Mesendoderm (in vitro differentiated cells): ENCODE data around the gene HDAC4.
A peak's percentile ranks its signal among the peaks of the same experiment; 100 is the strongest.

Experiments
- DNase-seq: peaks from one replicate; pipeline ENCODE4 v3.0.0; 2013
- H2AK5ac ChIP-seq: 2 replicates; pipeline ENCODE4 v1.6.1; 2013; ENCODE audit warnings: low read length, inconsistent platforms
- H2BK120ac ChIP-seq: 2 replicates; pipeline ENCODE4 v1.6.1; 2013; ENCODE audit warnings: low read depth, mild to moderate bottlenecking, low read length, moderate library complexity, mixed read lengths
- H2BK15ac ChIP-seq: replicated peaks from 2 replicates; pipeline ENCODE4 v1.6.1; 2013; ENCODE audit warnings: low read depth, mild to moderate bottlenecking, moderate library complexity
- H2BK5ac ChIP-seq: 2 replicates; pipeline ENCODE4 v1.6.1; 2013; ENCODE audit warnings: low read length, inconsistent platforms
- H3K18ac ChIP-seq: 2 replicates; pipeline ENCODE4 v1.6.1; 2013; ENCODE audit warnings: mild to moderate bottlenecking, low read length, mixed read lengths
- H3K23ac ChIP-seq: one replicate; pipeline ENCODE4 v1.6.1; 2013; ENCODE audit warnings: low read length
- H3K27ac ChIP-seq: 2 replicates; pipeline ENCODE4 v1.5.1; 2013; ENCODE audit warnings: low read depth, mild to moderate bottlenecking, inconsistent platforms, low read length, moderate library complexity
- H3K27me3 ChIP-seq: 2 replicates; pipeline ENCODE4 v1.6.1; 2013; ENCODE audit warnings: low read length, control low read depth, mild to moderate bottlenecking, inconsistent platforms; ENCODE audit not compliant: insufficient read depth, poor library complexity
- H3K36me3 ChIP-seq: 2 replicates; pipeline ENCODE4 v1.6.1; 2013; ENCODE audit warnings: low read length, inconsistent platforms; ENCODE audit not compliant: control insufficient read depth, insufficient read depth
- H3K4ac ChIP-seq: one replicate; pipeline ENCODE4 v1.6.1; 2013; ENCODE audit warnings: low read depth, mild to moderate bottlenecking, low read length, moderate library complexity
- H3K4me1 ChIP-seq: 2 replicates; pipeline ENCODE4 v1.6.1; 2013; ENCODE audit warnings: low read depth, low read length, inconsistent platforms; ENCODE audit not compliant: control insufficient read depth
- H3K4me2 ChIP-seq: 2 replicates; pipeline ENCODE4 v1.6.1; 2013; ENCODE audit warnings: low read length
- H3K4me3 ChIP-seq: 2 replicates; pipeline ENCODE4 v1.5.1; 2013; ENCODE audit warnings: mild to moderate bottlenecking, low read length
- H3K56ac ChIP-seq: one replicate; pipeline ENCODE4 v1.6.1; 2013; ENCODE audit warnings: low read length
- H3K79me1 ChIP-seq: 2 replicates; pipeline ENCODE4 v1.6.1; 2013; ENCODE audit warnings: low read length, inconsistent platforms
- H3K79me2 ChIP-seq: 2 replicates; pipeline ENCODE4 v1.6.1; 2013; ENCODE audit warnings: mild to moderate bottlenecking, low read length; ENCODE audit not compliant: control insufficient read depth, insufficient read depth
- H3K9ac ChIP-seq: 2 replicates; pipeline ENCODE4 v1.6.1; 2013; ENCODE audit warnings: low read length, inconsistent platforms
- H4K5ac ChIP-seq: one replicate; pipeline ENCODE4 v1.6.1; 2013; ENCODE audit warnings: low read length
- H4K8ac ChIP-seq: one replicate; pipeline ENCODE4 v1.6.1; 2013; ENCODE audit warnings: low read depth, mild to moderate bottlenecking, control low read depth, low read length, moderate library complexity
- WGBS: extraction: QIAGEN DNeasy Blood & Tissue Kit; methylation state at CpG from one replicate; pipeline ENCODE4 v1.1.7; 2013; ENCODE audit warnings: low lambda C conversion rate, missing lambda C conversion rate; ENCODE audit not compliant: insufficient coverage; ENCODE audit errors: extremely low coverage; 5-methylcytosine and 5-hydroxymethylcytosine counted together

HDAC4 gene

DNA sequence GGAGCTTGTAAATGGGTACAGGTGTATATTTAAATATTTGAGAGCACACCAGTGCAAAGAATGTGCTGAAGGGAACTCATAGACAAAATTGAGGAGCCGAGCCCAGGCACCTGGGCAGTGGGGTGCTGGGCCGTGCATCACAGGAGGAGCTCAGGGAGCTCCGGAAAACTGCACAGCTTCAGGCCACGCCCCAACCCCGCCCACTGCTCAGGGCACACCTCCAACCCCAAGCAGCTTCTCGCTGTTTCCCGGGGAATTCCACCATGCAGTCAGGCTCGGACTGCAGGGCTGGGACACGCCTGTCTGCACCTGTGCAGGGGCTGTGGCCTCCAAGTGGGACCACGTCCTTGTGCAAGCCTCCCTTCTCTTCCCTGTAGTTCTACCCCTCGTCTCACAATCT, 243.0 kb downstream of the HDAC4 start:
- Histone ChIP-seq H3K23ac (no peak overlapping the region), H3K9ac (no peak overlapping the region), H3K27ac (no peak overlapping the region), H3K79me2 (no peaks in the 10 kb centered on the region), H3K4me1 (no peaks in the 10 kb centered on the region), H4K8ac (no peak overlapping the region), H3K18ac (no peak overlapping the region), H4K5ac (no peak overlapping the region), H3K4ac (no peak overlapping the region), H3K56ac (no peak overlapping the region), H2BK5ac (no peak overlapping the region), H3K79me1 (no peaks in the 10 kb centered on the region), H2BK15ac (no peak overlapping the region), H2BK120ac (no peak overlapping the region), H3K27me3 (no peaks in the 10 kb centered on the region), H3K36me3 (no peaks in the 10 kb centered on the region), H3K4me2 (no peak overlapping the region), H2AK5ac (no peak overlapping the region), H3K4me3 (no peak overlapping the region)
- DNase-seq = peak; percentile 54
- WGBS = no CpG with 5 or more reads among the region's 11 CpGs

DNA sequence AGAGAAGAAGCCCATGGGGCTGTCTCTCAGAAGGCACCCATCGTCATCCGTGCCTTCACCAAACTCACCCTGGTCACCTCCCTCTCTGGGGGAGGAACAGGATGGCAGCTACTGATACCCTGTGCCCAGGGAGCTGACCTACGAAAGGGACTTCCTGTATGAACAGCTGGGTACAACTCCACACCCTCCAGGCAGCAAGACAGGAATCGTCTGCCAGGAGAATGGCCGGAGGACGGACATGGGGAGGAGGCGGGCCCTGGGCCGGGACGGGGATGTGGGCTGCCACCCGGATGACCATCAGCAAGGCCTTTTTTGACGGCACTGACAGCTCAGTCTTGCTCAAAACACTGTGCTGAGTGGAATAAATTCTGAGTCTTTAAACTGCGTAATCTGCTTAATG, 243.6 kb downstream of the HDAC4 start:
- H2BK5ac ChIP-seq = no peak overlapping the region
- no peak overlapping the region for H3K4me3 ChIP-seq
- no peak overlapping the region for H3K27ac ChIP-seq
- no peaks in the 10 kb centered on the region for H3K79me2 ChIP-seq
- H3K18ac ChIP-seq = no peak overlapping the region
- no peak overlapping the region for H2BK15ac ChIP-seq
- H3K27me3 ChIP-seq = no peaks in the 10 kb centered on the region
- no peaks in the 10 kb centered on the region for H3K79me1 ChIP-seq
- no peak overlapping the region for H3K9ac ChIP-seq
- no peaks in the 10 kb centered on the region for H3K4me1 ChIP-seq
- no CpG with 5 or more reads among the region's 12 CpGs for WGBS
- no peak overlapping the region for H4K8ac ChIP-seq
- H3K56ac ChIP-seq = no peak overlapping the region
- no peak for DNase-seq
- H3K4me2 ChIP-seq = no peak overlapping the region
- H2AK5ac ChIP-seq = no peak overlapping the region
- H3K4ac ChIP-seq = no peak overlapping the region
- H3K36me3 ChIP-seq = no peaks in the 10 kb centered on the region
- no peak overlapping the region for H2BK120ac ChIP-seq
- no peak overlapping the region for H4K5ac ChIP-seq
- no peak overlapping the region for H3K23ac ChIP-seq

DNA sequence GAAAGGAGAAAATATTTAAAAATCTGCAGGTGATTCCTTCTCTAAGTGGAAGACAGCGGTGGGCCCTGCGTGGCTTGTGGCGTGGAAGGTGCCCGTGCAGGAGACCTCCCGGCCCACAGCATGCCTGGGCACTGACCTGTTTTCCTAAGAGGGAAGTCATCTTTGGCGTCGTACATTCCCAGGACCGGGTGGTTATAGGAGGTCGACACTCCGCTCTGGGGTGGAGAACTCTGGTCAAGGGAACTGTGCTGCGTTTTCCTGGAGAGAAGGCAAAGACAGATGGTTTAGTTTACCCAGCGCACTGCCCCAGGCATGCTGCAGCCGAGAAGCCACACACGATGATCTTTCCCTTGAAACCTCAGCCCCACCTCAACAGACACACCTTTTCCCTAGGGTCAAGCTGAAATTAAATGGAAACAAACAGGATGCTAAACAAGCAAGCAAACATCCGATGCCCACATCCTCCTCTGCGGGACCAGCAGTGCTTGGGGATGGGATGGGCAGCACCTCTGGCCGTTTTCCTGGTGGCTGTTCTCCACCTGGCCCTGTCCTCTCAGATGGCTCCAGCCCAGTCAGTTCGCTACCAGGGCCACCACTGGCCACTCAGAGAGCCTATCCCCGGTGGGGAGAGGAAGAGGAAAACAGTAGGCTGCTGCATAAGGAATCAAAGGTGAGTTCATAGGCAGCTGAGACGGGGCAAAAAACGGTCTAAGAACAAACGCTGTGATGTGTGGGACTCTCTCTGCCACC, 244.1 kb downstream of the HDAC4 start:
- Histone ChIP-seq H3K4me3 (no peak overlapping the region), H3K36me3 (no peaks in the 10 kb centered on the region), H3K79me1 (no peaks in the 10 kb centered on the region), H3K56ac (no peak overlapping the region), H2BK15ac (no peak overlapping the region), H4K8ac (no peak overlapping the region), H2BK5ac (no peak overlapping the region), H3K4me2 (no peak overlapping the region), H3K79me2 (no peaks in the 10 kb centered on the region), H3K23ac (no peak overlapping the region), H2BK120ac (no peak overlapping the region), H3K4ac (no peak overlapping the region), H3K27ac (no peak overlapping the region), H3K27me3 (no peaks in the 10 kb centered on the region), H2AK5ac (no peak overlapping the region), H4K5ac (no peak overlapping the region), H3K9ac (no peak overlapping the region), H3K18ac (no peak overlapping the region), H3K4me1 (no peaks in the 10 kb centered on the region)
- no CpG with 5 or more reads among the region's 22 CpGs for WGBS
- DNase-seq = no peak

- no peak overlapping the region for H4K5ac ChIP-seq
Measured at GRCh38 chr2:239155806-239156480, 244.9 kb downstream of the HDAC4 start.

DNA sequence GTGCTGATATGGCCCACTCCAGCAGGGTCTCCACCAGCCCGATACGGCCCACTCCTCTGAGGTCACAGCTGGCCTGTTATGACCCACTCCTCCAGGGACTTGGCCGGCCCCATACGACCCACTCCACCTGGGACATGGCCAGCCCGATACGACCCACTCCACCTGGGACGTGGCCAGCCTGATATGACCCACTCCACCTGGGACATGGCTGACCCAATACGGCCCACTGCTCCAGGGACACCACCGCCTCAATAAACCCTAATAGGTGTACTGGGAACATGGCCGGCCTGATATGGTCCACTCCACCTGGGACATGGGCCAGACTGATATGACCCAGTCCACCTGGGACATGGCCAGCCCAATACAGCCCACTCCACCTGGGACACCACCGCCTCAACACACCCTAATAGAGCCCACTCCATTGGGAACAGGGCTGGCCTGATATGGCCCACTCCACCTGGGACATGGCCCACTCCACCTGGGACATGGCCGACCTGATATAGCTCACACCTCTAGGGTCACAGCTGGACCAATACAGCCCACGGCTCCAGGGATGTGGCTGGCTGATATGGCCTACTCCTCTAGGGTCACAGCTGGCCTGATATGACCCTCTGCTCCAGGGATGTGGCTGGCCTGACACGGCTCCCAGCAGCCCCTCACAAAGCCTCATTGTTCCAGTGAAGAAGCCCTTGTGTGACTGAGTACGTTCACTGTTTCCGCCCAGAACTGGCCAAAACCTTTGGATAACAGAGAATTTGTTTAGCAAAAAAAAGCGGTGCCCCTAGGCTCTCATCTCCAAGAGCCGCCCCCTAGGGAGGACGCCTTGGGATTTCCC, 245.6 kb downstream of the HDAC4 start:
- Histone ChIP-seq H3K79me2 (no peaks in the 10 kb centered on the region), H4K5ac (no peak overlapping the region), H2BK5ac (no peak overlapping the region), H2BK15ac (no peak overlapping the region), H2BK120ac (no peak overlapping the region), H3K4me2 (no peak overlapping the region), H3K4ac (no peak overlapping the region), H3K56ac (no peak overlapping the region), H3K23ac (no peak overlapping the region), H3K4me1 (no peaks in the 10 kb centered on the region), H3K18ac (no peak overlapping the region), H3K4me3 (no peak overlapping the region), H2AK5ac (no peak overlapping the region), H3K27me3 (no peaks in the 10 kb centered on the region), H3K79me1 (no peaks in the 10 kb centered on the region), H3K36me3 (no peaks in the 10 kb centered on the region), H3K27ac (no peak overlapping the region), H3K9ac (no peak overlapping the region), H4K8ac (no peak overlapping the region)
- WGBS = no CpG with 5 or more reads among the region's 19 CpGs
- no peak for DNase-seq

More at GRCh38 chr2:239155806-239156480, 244.9 kb downstream of the HDAC4 start:
- WGBS = no CpG with 5 or more reads among the region's 12 CpGs
- Histone ChIP-seq H2BK15ac (no peak overlapping the region), H3K79me2 (no peaks in the 10 kb centered on the region), H4K8ac (no peak overlapping the region), H3K9ac (no peak overlapping the region), H3K23ac (no peak overlapping the region), H3K56ac (no peak overlapping the region), H3K18ac (no peak overlapping the region), H2AK5ac (no peak overlapping the region), H3K36me3 (no peaks in the 10 kb centered on the region), H3K27me3 (no peaks in the 10 kb centered on the region), H2BK120ac (no peak overlapping the region), H2BK5ac (no peak overlapping the region), H3K4me1 (no peaks in the 10 kb centered on the region), H3K4me2 (no peak overlapping the region), H3K4me3 (no peak overlapping the region), H3K27ac (no peak overlapping the region), H3K79me1 (no peaks in the 10 kb centered on the region), H3K4ac (no peak overlapping the region)
- DNase-seq = no peak
